GM18951 (cell line): ENCODE measurements around the gene CBX3.
"Not testable (repeated sequence)": the region's sequence is repeated elsewhere in the genome, so short reads cannot be mapped to it uniquely, and the experiment has no call there.

Source experiments
- POLR2A ChIP-seq: IDR thresholded peaks from 4 replicates; pipeline ENCODE4 v1.6.1; 2011; ENCODE audit warnings: mild to moderate bottlenecking; ENCODE audit not compliant: insufficient read length, insufficient read depth; ENCODE audit errors: extremely low read depth
- in situ Hi-C: fragments of 300-500 bp; cut with MboI; formaldehyde crosslinking; loops from one replicate; pipeline ENCODE4 v1.12.0; 2022; ENCODE audit warnings: low sequenced_read_pairs, mixed read lengths, inconsistent platforms; ENCODE audit not compliant: unreplicated experiment

Gene CBX3

DNA sequence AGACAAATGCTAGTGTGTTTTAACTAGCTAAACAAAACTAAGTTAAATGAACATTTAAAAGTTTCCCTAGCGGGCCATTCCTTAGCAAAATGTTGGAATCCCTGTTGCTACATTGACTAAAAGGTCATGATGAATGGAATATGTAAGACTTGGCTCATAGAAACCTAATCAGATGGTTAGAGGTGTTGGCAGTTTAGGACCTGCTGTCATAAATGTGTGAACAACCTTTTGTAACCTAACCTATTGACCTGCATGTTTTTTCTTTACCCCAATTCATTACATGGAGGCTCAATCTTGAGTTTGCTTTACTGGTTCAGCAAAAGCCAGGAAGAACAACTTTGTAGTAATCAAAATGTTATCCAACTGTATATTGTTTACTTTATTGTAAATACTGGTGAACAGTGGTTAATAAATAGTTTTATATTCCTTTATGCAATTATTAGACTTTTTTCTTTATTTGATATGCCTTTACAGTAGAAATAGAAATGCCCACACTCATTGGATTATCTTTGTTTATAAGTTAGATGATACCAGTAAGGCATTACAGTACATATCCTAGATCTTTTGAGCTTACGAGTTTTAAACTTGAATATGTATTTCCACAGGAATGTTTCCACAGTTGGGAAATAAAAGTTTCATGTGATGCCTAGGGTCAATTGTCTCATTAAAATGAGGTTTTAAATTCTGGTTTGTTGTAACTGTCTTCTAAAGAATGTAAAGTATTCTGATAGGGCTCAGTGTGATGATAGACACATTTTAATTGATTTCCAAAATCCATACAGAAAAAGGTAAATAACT, 11.6 kb downstream of the CBX3 start:
- TF ChIP-seq POLR2A: no peak
- in situ Hi-C loops: no loop called here

GRCh38 chr7:26213807-26214515, 12.4 kb downstream of the CBX3 start:
- in situ Hi-C loops: no loop called here
- no peak for TF ChIP-seq POLR2A

GRCh38 chr7:26216049-26216448, 14.5 kb downstream of the CBX3 start:
- no peak for TF ChIP-seq POLR2A
- in situ Hi-C loops: no loop called here

- in situ Hi-C loops: no loop called here
- no peak for TF ChIP-seq POLR2A
These were observed 22.8 kb downstream of the CBX3 start for GRCh38 chr7:26224359-26224758.

GRCh38 chr7:26227987-26228386, 26.4 kb downstream of the CBX3 start:
- in situ Hi-C loops: no loop called here
- no peak for TF ChIP-seq POLR2A

DNA sequence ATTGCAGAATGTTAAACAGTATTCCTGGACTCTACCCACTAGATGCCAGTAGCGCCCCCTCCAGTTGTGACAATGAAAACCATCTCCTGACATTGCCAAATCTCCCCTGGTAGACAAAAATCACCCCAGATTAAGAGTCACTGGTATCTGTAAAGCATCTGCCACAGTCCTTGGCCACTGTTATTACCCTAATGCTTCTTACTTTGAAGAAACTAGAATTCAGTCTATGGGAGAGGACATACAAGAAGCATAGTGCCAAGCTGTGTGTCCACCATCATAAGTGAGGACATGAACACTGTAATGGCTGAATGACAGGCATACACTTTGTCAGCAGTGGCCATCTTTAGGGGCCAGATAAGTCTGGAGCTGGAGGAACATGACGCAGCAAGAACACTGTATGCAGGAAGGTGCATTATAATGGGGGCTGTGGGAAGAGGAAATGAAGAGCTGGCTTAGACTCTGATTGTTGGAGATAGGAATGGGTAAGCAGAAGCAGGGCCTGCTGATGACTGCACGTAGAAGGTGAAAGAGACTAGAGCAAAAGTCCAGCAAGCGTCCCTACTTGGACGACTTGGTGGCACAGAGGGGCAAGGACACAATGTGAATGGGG, 32.5 kb downstream of the CBX3 start:
- TF ChIP-seq POLR2A: no peak
- in situ Hi-C loops: no loop called here

- in situ Hi-C loops: no loop called here
- no peak for TF ChIP-seq POLR2A
These were observed 35.7 kb downstream of the CBX3 start for GRCh38 chr7:26237035-26237807.

DNA sequence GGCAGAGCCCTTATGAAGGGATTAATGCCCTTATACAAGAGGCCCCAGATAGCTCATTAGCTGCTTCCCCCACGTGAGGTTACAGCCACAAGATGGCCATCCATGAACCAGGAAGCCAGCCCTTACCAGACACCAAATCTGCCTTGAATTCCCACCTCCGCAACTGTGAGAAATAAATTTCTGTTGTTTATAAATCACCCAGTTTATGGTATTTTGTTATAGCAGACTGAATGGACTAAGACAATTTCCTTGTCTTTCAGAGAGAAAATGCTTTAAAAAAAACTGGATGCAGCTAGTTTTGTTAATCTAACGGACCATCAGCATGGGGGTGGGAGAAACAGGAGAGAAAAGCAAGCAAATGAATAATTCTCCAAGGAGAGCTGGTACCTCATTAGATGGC, 36.5 kb downstream of the CBX3 start:
- in situ Hi-C loops: no loop called here
- no peak for TF ChIP-seq POLR2A

- no peak for TF ChIP-seq POLR2A
- in situ Hi-C loops: no loop called here
These were observed 43.6 kb downstream of the CBX3 start for GRCh38 chr7:26245150-26245549.

DNA sequence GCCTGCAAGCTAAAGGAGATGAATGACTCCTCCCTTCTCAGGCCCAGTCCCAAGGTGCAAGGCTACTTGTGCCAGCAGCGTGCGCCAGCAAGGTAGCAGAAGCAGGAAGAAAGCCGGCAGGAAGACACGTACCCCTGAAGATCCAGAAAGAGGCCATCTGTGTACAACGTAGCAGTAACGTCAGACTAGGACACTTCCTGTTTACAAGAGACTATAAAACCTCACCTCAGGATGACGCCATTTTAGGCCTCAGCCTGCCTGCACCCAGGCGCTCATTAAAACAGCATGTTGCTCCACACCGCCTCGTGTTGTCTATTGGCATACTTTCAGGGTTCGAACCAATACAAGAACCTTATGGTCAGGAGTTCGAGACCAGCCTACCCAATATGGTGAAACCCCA, 48.7 kb downstream of the CBX3 start:
- in situ Hi-C loops: no loop called here
- TF ChIP-seq POLR2A: no peak

DNA sequence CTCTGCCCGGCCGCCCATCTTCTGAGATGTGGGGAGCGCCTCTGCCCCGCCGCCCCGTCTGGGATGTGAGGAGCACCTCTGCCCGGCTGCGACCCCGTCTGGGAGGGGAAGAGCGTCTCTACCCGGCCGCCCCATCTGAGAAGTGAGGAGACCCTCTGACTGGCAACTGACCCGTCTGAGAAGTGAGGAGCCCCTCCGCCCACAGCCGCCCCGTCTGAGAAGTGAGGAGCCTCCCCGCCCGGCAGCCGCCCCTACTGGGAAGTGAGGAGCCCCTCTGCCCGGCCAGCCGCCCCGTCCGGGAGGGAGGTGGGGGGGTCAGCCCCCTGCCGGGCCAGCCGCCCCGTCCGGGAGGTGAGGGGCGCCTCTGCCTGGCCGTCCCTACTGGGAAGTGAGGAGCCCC, 60.3 kb downstream of the CBX3 start:
- in situ Hi-C loops: not testable (repeated sequence)
